NCI-H146 (cell line): ENCODE results near the gene FAM209A.
A peak's percentile ranks its signal among the peaks of the same experiment; 100 is the strongest.
"Not testable (repeated sequence)": the region's sequence is repeated elsewhere in the genome, so short reads cannot be mapped to it uniquely, and the experiment has no call there.

Experiments used
- DNase-seq: peaks from one replicate; lab custom pipeline; 2025; lab: John Stamatoyannopoulos, UW

FAM209A gene

GRCh38 chr20:56540415-56540814 is 15.9 kb downstream of the FAM209A start:
- DNase-seq: no peak

- DNase-seq: no peak
These were observed 18.0 kb downstream of the FAM209A start for GRCh38 chr20:56542489-56543030.

- DNase-seq: no peak
These were observed 27.0 kb downstream of the FAM209A start for GRCh38 chr20:56551571-56551970.

GRCh38 chr20:56552911-56553629 is 28.5 kb downstream of the FAM209A start:
- no peak for DNase-seq

GRCh38 chr20:56554869-56555268 is 30.3 kb downstream of the FAM209A start:
- peak; percentile 17 for DNase-seq

- no peak for DNase-seq
These were observed 34.4 kb downstream of the FAM209A start for GRCh38 chr20:56558968-56559367.

- not testable (repeated sequence) for DNase-seq
These were observed 40.0 kb downstream of the FAM209A start for GRCh38 chr20:56564526-56564925.

- DNase-seq: no peak
These were observed 41.0 kb downstream of the FAM209A start for GRCh38 chr20:56565511-56565910.

- DNase-seq: peak; percentile 13
These were observed 42.1 kb downstream of the FAM209A start for GRCh38 chr20:56566621-56567020.

GRCh38 chr20:56570832-56571231 is 46.3 kb downstream of the FAM209A start:
- DNase-seq: no peak

- DNase-seq: no peak
These were observed 47.6 kb downstream of the FAM209A start for GRCh38 chr20:56572172-56572571.

GRCh38 chr20:56573986-56574385 is 49.4 kb downstream of the FAM209A start:
- no peak for DNase-seq

- DNase-seq: no peak
These were observed 50.1 kb downstream of the FAM209A start for GRCh38 chr20:56574531-56575142.

GRCh38 chr20:56575157-56575556 is 50.6 kb downstream of the FAM209A start:
- DNase-seq: no peak
